MCF 10A (cell line): ENCODE results near the gene EFNB2. TPM values are rescaled to one million over a fixed set of nuclear protein-coding genes. Genes with fewer than 3 reads are reported as not detected.
A peak's percentile ranks its signal among the peaks of the same experiment; 100 is the strongest.

Source experiments
- BruUV-seq: library from RNA; stranded (reverse); fragments of 400-500 nt; replicated peaks from 2 replicates; lab custom pipeline; 2021; lab: Mats Ljungman, UMichigan
- CTCF ChIA-PET: fragments of 300-600 bp; sonication (Branson Sonifier 250); formaldehyde crosslinking; extraction: SDS; loops from one replicate; lab custom pipeline; 2021; ENCODE audit warnings: antibody characterized with exemption, inconsistent platforms; lab: Yijun Ruan, JAX
- POLR2A ChIA-PET: fragments of 300-600, 350-650 bp; sonication (Branson Sonifier 250); formaldehyde crosslinking; extraction: SDS; loops from one replicate; lab custom pipeline; 2020; ENCODE audit warnings: antibody characterized with exemption, inconsistent platforms; lab: Yijun Ruan, JAX
- DNase-seq: peaks from one replicate; pipeline ENCODE4 v3.0.0-alpha.2; 2018; ENCODE audit not compliant: unreplicated experiment
- H3K27ac Mint-ChIP-seq: one replicate; pipeline ENCODE4 v1.8.0; 2022; ENCODE audit warnings: mild to moderate bottlenecking, low read depth, mixed read lengths; ENCODE audit not compliant: unreplicated experiment
- H3K27me3 Mint-ChIP-seq: one replicate; pipeline ENCODE4 v1.8.0; 2022; ENCODE audit warnings: mixed read lengths; ENCODE audit not compliant: insufficient read depth, unreplicated experiment
- H3K36me3 Mint-ChIP-seq: one replicate; pipeline ENCODE4 v1.8.0; 2022; ENCODE audit warnings: mild to moderate bottlenecking, moderate library complexity, mixed read lengths; ENCODE audit not compliant: insufficient read depth, unreplicated experiment
- H3K4me1 Mint-ChIP-seq: one replicate; pipeline ENCODE4 v1.8.0; 2022; ENCODE audit warnings: mixed read lengths; ENCODE audit not compliant: insufficient read depth, unreplicated experiment
- H3K4me3 Mint-ChIP-seq: one replicate; pipeline ENCODE4 v1.8.0; 2022; ENCODE audit warnings: mild to moderate bottlenecking, moderate library complexity, mixed read lengths; ENCODE audit not compliant: unreplicated experiment
- H3K9me3 Mint-ChIP-seq: one replicate; pipeline ENCODE4 v1.8.0; 2022; ENCODE audit warnings: mixed read lengths; ENCODE audit not compliant: unreplicated experiment
- intact Hi-C: fragments of 100-400 bp; cut with micrococcal nuclease; formaldehyde crosslinking; loops from 2 replicates; pipeline ENCODE4 v1.14.1; 2022
- total RNA-seq: library from RNA; stranded (reverse); gene quantifications from 2 replicates; pipeline ENCODE4 v1.2.3, GENCODE V29; 2022
- TF ChIP-seq, protein P1 (sequence below): fragments of 200-600 bp; IDR thresholded peaks from one replicate; pipeline ENCODE4 v1.8.0; 2022; ENCODE audit warnings: antibody characterized with exemption, mild to moderate bottlenecking; ENCODE audit not compliant: unreplicated experiment

EFNB2 gene
- total RNA-seq, 1 experiment from 2014 or later = 40.4 TPM

DNA sequence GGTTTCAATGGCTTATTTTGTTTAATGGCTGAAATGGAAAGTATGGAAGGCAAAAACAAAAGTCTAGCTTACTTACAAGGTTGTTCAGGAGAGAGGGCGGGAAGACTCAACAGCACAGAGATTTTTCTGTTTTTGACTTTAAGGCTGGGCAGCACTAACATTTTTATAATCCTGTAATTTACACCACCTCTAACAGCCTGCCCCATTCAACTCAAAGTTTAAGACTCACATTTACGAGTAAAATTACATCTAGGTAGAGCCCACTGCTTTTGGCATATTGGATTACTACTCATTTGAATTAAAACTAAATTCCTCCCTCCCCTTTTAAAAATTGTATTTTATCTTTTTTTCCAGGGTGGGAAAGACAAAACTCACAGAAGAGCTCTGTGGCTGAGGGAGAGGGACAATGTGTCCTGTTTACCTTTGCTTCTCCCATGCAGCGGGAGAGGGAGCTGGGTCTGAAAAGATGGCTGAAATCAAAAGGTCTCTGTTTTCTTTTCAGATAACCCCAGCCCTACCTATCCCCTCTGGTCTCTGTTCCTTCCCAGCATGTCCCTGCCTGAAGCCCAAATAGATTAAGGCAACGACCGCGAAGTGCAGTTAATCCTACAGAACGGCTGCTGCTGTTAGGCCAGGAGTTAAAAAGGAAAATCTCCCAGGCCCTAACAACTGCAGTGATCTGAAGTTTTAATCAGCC, 6.6 kb downstream of the EFNB2 start:
- DNase-seq = no peak
- Mint-ChIP-seq H3K27me3 (no peaks in the 10 kb centered on the region), H3K27ac (peak overlapping the region; percentile 67), H3K9me3 (no peaks in the 10 kb centered on the region), H3K36me3 (no peaks in the 10 kb centered on the region), H3K4me1 (peaks cover 41% of the 10 kb centered on the region), H3K4me3 (no peak overlapping the region)
- ChIA-PET POLR2A (no interaction called here), CTCF (interaction anchor here (0.6 to 1.4 kb wide), 5 partner anchors 12 to 1956 kb away, joined by 3 read pairs; no protein-coding TSS in a partner anchor)
- no TSS peak for BruUV-seq
- intact Hi-C loops = no loop called here
- TF ChIP-seq, protein P1, sequence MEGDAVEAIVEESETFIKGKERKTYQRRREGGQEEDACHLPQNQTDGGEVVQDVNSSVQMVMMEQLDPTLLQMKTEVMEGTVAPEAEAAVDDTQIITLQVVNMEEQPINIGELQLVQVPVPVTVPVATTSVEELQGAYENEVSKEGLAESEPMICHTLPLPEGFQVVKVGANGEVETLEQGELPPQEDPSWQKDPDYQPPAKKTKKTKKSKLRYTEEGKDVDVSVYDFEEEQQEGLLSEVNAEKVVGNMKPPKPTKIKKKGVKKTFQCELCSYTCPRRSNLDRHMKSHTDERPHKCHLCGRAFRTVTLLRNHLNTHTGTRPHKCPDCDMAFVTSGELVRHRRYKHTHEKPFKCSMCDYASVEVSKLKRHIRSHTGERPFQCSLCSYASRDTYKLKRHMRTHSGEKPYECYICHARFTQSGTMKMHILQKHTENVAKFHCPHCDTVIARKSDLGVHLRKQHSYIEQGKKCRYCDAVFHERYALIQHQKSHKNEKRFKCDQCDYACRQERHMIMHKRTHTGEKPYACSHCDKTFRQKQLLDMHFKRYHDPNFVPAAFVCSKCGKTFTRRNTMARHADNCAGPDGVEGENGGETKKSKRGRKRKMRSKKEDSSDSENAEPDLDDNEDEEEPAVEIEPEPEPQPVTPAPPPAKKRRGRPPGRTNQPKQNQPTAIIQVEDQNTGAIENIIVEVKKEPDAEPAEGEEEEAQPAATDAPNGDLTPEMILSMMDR = no peak

GRCh38 chr13:106527826-106528225, 7.6 kb downstream of the EFNB2 start:
- H3K27ac Mint-ChIP-seq = peak overlapping the region; percentile 67
- DNase-seq = no peak
- H3K9me3 Mint-ChIP-seq = no peaks in the 10 kb centered on the region
- H3K27me3 Mint-ChIP-seq = no peaks in the 10 kb centered on the region
- BruUV-seq = no TSS peak
- peaks cover 51% of the 10 kb centered on the region for H3K4me1 Mint-ChIP-seq
- TF ChIP-seq, protein P1 = no peak
- H3K4me3 Mint-ChIP-seq = no peak overlapping the region
- CTCF ChIA-PET = interaction anchor here (0.7 to 1.4 kb wide), 4 partner anchors 48 to 1955 kb away, joined by 3 read pairs; no protein-coding TSS in a partner anchor
- intact Hi-C loops = no loop called here
- POLR2A ChIA-PET = interaction anchor here (0.7 kb wide), 1 partner anchor 1672 kb away, joined by 3 read pairs; no protein-coding TSS in a partner anchor
- H3K36me3 Mint-ChIP-seq = no peaks in the 10 kb centered on the region

DNA sequence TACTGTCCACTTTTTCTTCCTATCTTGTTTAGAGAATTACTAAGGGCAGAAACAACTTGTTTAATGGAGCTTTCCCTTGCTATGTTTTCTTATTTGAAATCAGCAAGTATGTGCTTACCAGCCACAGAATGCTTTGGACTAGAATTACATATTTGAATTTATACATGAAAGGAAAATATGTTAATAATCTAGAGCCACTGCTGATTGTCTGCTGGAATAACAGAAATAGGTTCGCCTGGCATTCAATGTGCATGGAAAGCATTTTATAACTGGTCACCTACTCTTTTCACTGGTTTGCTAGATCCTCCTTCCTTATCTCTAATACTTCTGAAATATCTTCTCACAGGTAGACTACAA, 8.0 kb downstream of the EFNB2 start:
- H3K4me3 Mint-ChIP-seq = no peak overlapping the region
- intact Hi-C loops = no loop called here
- H3K27me3 Mint-ChIP-seq = no peaks in the 10 kb centered on the region
- TF ChIP-seq, protein P1 = no peak
- ChIA-PET POLR2A (interaction anchor here (0.7 kb wide), 1 partner anchor 1672 kb away, joined by 3 read pairs; no protein-coding TSS in a partner anchor), CTCF (interaction anchor here (0.7 to 1.4 kb wide), 4 partner anchors 48 to 1955 kb away, joined by 3 read pairs; no protein-coding TSS in a partner anchor)
- H3K4me1 Mint-ChIP-seq = peaks cover 55% of the 10 kb centered on the region
- H3K9me3 Mint-ChIP-seq = no peaks in the 10 kb centered on the region
- no peaks in the 10 kb centered on the region for H3K36me3 Mint-ChIP-seq
- no TSS peak for BruUV-seq
- peak overlapping the region; percentile 67 for H3K27ac Mint-ChIP-seq
- DNase-seq = no peak

GRCh38 chr13:106526738-106527444, 8.6 kb downstream of the EFNB2 start:
- Mint-ChIP-seq H3K36me3 (no peaks in the 10 kb centered on the region), H3K27me3 (no peaks in the 10 kb centered on the region), H3K27ac (peak overlapping the region; percentile 67), H3K9me3 (no peaks in the 10 kb centered on the region), H3K4me3 (no peak overlapping the region), H3K4me1 (peaks cover 60% of the 10 kb centered on the region)
- CTCF ChIA-PET = interaction anchor here (0.6 to 1.4 kb wide), 6 partner anchors 24 to 1954 kb away, joined by 3 read pairs; no protein-coding TSS in a partner anchor
- no TSS peak for BruUV-seq
- intact Hi-C loops = no loop called here
- POLR2A ChIA-PET = interaction anchor here (0.6 to 1.6 kb wide), 3 partner anchors 19 to 1671 kb away, joined by 3 to 4 read pairs (median 3); no protein-coding TSS in a partner anchor
- TF ChIP-seq, protein P1 = no peak
- DNase-seq = no peak
